Lung (tissue), 12 donors: Measurements from ENCODE around the gene SLC18A3. TPM values are rescaled to one million over a fixed set of nuclear protein-coding genes. Genes with fewer than 3 reads are reported as not detected.

Experiments used
- ATAC-seq: fragments of 200-7000 bp; cut with Tn5 transposase; one replicate; pipeline ENCODE4 v1.9.1; 2020; ENCODE audit warnings: moderate number of reproducible peaks; ENCODE audit not compliant: insufficient read depth, low FRiP score
- DNase-seq, 3 donors: peaks; one replicate each; pipeline ENCODE4 v3.0.0-alpha.2; 2013 to 2017
- H3K27ac ChIP-seq, 2 donors: one replicate each; pipeline ENCODE4 v1.5.1; 2013; ENCODE audit warnings: mild to moderate bottlenecking in 2 of 2, moderate library complexity in 2 of 2, control low read depth in 1 of 2, inconsistent platforms in 1 of 2, low read depth in 1 of 2, low read length in 1 of 2
- H3K27me3 ChIP-seq, 3 donors: one replicate each; pipeline ENCODE4 v1.5.1; 2013; ENCODE audit warnings: low read length in 2 of 3; ENCODE audit not compliant: control insufficient read depth in 3 of 3, insufficient read depth in 3 of 3
- H3K36me3 ChIP-seq, 4 donors: one replicate each; pipeline ENCODE4 v1.5.1; 2013; ENCODE audit warnings: low read length in 4 of 4, mild to moderate bottlenecking in 1 of 4, moderate library complexity in 1 of 4; ENCODE audit not compliant: control insufficient read depth in 4 of 4, insufficient read depth in 4 of 4
- H3K4me1 ChIP-seq, 5 donors: one replicate each; pipeline ENCODE4 v1.5.1; 2013; ENCODE audit warnings: low read length in 5 of 5, mild to moderate bottlenecking in 2 of 5, moderate library complexity in 1 of 5; ENCODE audit not compliant: control insufficient read depth in 5 of 5, insufficient read depth in 5 of 5
- H3K4me3 ChIP-seq: one replicate; pipeline ENCODE4 v1.5.1; 2013; ENCODE audit warnings: mild to moderate bottlenecking, control low read depth, moderate library complexity
- H3K9ac ChIP-seq, 2 donors: one replicate each; pipeline ENCODE4 v1.5.1; 2013; ENCODE audit warnings: low read length in 2 of 2, control low read depth in 1 of 2; ENCODE audit not compliant: insufficient read depth in 1 of 2
- H3K9me3 ChIP-seq, 4 donors: one replicate each; pipeline ENCODE4 v1.5.1; 2013; ENCODE audit warnings: low read length in 3 of 4, mild to moderate bottlenecking in 1 of 4, moderate library complexity in 1 of 4; ENCODE audit not compliant: control insufficient read depth in 4 of 4, insufficient read depth in 3 of 4
- CTCF ChIP-seq: IDR thresholded peaks from 2 replicates; pipeline ENCODE4 v1.5.1; 2012; ENCODE audit warnings: mild to moderate bottlenecking; ENCODE audit errors: control extremely low read depth, extremely low read depth
- WGBS, 2 donors: extraction: QIAGEN DNeasy Blood & Tissue Kit; methylation state at CpG; one replicate each; pipeline ENCODE4 v1.1.7; 2013; 5-methylcytosine and 5-hydroxymethylcytosine counted together
- polyA plus RNA-seq, 2 donors: library from polyadenylated mRNA; stranded (reverse); fragments of 200-250 nt; gene quantifications; one replicate each; pipeline ENCODE4 v1.2.1, GENCODE V29; 2013
- total RNA-seq, 2 donors: library from RNA; depleted of rRNA in 1 of 2; stranded (reverse); fragments of >200 nt in 1 of 2; gene quantifications; one replicate each; pipeline ENCODE4 v1.2.1, GENCODE V29; 2014 to 2021
- donor health status: control.
- donor health status: control.
- donor health status: Bipolar disorder and iron deficiency.
- donor health status: healthy.
- donor health status: DM: yes; HTN: yes; CAD: no.

SLC18A3 gene
- total and polyA plus RNA-seq, 4 donors: not detected

- H3K4me3 ChIP-seq: no peak overlapping the region
- H3K36me3 ChIP-seq: no peaks in the 10 kb centered on the region
- 46 to 56% methylated on average over 6 of the region's 6 CpGs for WGBS, 2 donors
- ATAC-seq: no peak
- peaks cover 0 to 41% (median 0%) of the 10 kb centered on the region in 3 donors for H3K27me3 ChIP-seq
- no peak overlapping the region for H3K9ac ChIP-seq
- peaks cover 0 to 15% (median 0%) of the 10 kb centered on the region in 5 donors for H3K4me1 ChIP-seq
- no peak overlapping the region for H3K27ac ChIP-seq
- peaks cover 0 to 1% (median 0%) of the 10 kb centered on the region in 4 donors for H3K9me3 ChIP-seq
- no peak for DNase-seq
- no peak for TF ChIP-seq CTCF
Measured at GRCh38 chr10:49621561-49621960, 11.5 kb downstream of the SLC18A3 start.

GRCh38 chr10:49622426-49623425, 12.6 kb downstream of the SLC18A3 start:
- no peak for TF ChIP-seq CTCF
- Histone ChIP-seq H3K4me3 (no peak overlapping the region), H3K9me3 (peaks cover 0 to 3% (median 0%) of the 10 kb centered on the region in 4 donors), H3K27ac (no peak overlapping the region), H3K9ac (no peak overlapping the region), H3K27me3 (peaks cover 0 to 35% (median 0%) of the 10 kb centered on the region in 3 donors), H3K36me3 (no peaks in the 10 kb centered on the region), H3K4me1 (peaks cover 0 to 5% (median 0%) of the 10 kb centered on the region in 5 donors)
- no peak for DNase-seq
- WGBS, 2 donors: 70 to 71% methylated on average over 11 of the region's 11 CpGs
- ATAC-seq: no peak

- 60 to 78% methylated on average over 5 of the region's 5 CpGs for WGBS, 2 donors
- Histone ChIP-seq H3K9me3 (peaks cover 0 to 3% (median 0%) of the 10 kb centered on the region in 4 donors), H3K36me3 (no peaks in the 10 kb centered on the region), H3K27ac (no peak overlapping the region), H3K4me1 (peaks cover 0 to 4% (median 0%) of the 10 kb centered on the region in 5 donors), H3K4me3 (no peak overlapping the region), H3K27me3 (peaks cover 0 to 28% (median 0%) of the 10 kb centered on the region in 3 donors), H3K9ac (no peak overlapping the region)
- DNase-seq: no peak
- TF ChIP-seq CTCF: no peak
- no peak for ATAC-seq
Measured at GRCh38 chr10:49624629-49625028, 14.5 kb downstream of the SLC18A3 start.
